ENCODE measurements around the gene SFTPA1.

GRCh38 chr10:79638318-79638717, 27.6 kb downstream of the SFTPA1 start:
- TF ChIP-seq RAD21 (conservative IDR thresholded peaks at IDR 0.05 in 1 of 2, IDR thresholded peaks at IDR 0.05 in 1 of 2) (no peak), CTCF (IDR thresholded peaks at IDR 0.05) (no peak), RNF2 (IDR thresholded peaks at IDR 0.05; ENCODE audit: borderline replicate concordance, low read depth) (no peak), POLR2A (IDR thresholded peaks at IDR 0.05; ENCODE audit: low read length) (no peak), RCOR1 (IDR thresholded peaks at IDR 0.05; ENCODE audit: low read depth, low read length) (no peak), SREBF2 (IDR thresholded peaks at IDR 0.05) (no peak), HES2 (IDR thresholded peaks at IDR 0.05) (no peak), PHF8 (IDR thresholded peaks at IDR 0.05; ENCODE audit: borderline replicate concordance, low read depth) (no peak), JUN (IDR thresholded peaks at IDR 0.05) (no peak), MYC (IDR thresholded peaks at IDR 0.05; ENCODE audit: borderline replicate concordance, low read length) (no peak), MAX (IDR thresholded peaks at IDR 0.05) (no peak), USF2 (IDR thresholded peaks at IDR 0.05) (no peak), ELK1 (IDR thresholded peaks at IDR 0.05; ENCODE audit: low read depth, low read length) (no peak), NR3C1 (IDR thresholded peaks at IDR 0.05) (no peak)

Measured in A549 (cell line).